Measurements from ENCODE around the gene SPATA3.
A peak's percentile ranks its signal among the peaks of the same experiment; 100 is the strongest.

SPATA3 gene

GRCh38 chr2:230968921-230969658 lies 26.8 kb upstream of the SPATA3 start:
- DNase-seq, result no peak

GRCh38 chr2:230969659-230970015 lies 26.3 kb upstream of the SPATA3 start:
- no peak for DNase-seq

GRCh38 chr2:230972046-230972445 lies 23.9 kb upstream of the SPATA3 start:
- no peak for DNase-seq

- peak; percentile 64 for DNase-seq
Measured at GRCh38 chr2:230974096-230974913, 21.6 kb upstream of the SPATA3 start.

GRCh38 chr2:230975927-230976326 lies 20.0 kb upstream of the SPATA3 start:
- DNase-seq, result no peak

GRCh38 chr2:230976671-230977171 lies 19.2 kb upstream of the SPATA3 start:
- DNase-seq, result no peak

- DNase-seq, result no peak
Measured at GRCh38 chr2:230980468-230980867, 15.5 kb upstream of the SPATA3 start.

GRCh38 chr2:230981704-230982103 lies 14.2 kb upstream of the SPATA3 start:
- DNase-seq, result no peak

GRCh38 chr2:230982126-230982525 lies 13.8 kb upstream of the SPATA3 start:
- no peak for DNase-seq

GRCh38 chr2:230982528-230982927 lies 13.4 kb upstream of the SPATA3 start:
- no peak for DNase-seq

GRCh38 chr2:230983566-230983965 lies 12.4 kb upstream of the SPATA3 start:
- no peak for DNase-seq

GRCh38 chr2:230984393-230985220 lies 11.3 kb upstream of the SPATA3 start:
- no peak for DNase-seq

GRCh38 chr2:230985519-230986231 lies 10.2 kb upstream of the SPATA3 start:
- no peak for DNase-seq

GRCh38 chr2:230986520-230987136 lies 9.3 kb upstream of the SPATA3 start:
- DNase-seq, result no peak

GRCh38 chr2:230987137-230988020 lies 8.5 kb upstream of the SPATA3 start:
- DNase-seq, result peak; percentile 84

- no peak for DNase-seq
Measured at GRCh38 chr2:230989731-230990130, 6.2 kb upstream of the SPATA3 start.

- DNase-seq, result no peak
Measured at GRCh38 chr2:230990131-230990898, 5.6 kb upstream of the SPATA3 start.

- DNase-seq, result no peak
Measured at GRCh38 chr2:230990899-230991150, 5.1 kb upstream of the SPATA3 start.

- DNase-seq, result no peak
Measured at GRCh38 chr2:230991598-230991997, 4.3 kb upstream of the SPATA3 start.

- no peak for DNase-seq
Measured at GRCh38 chr2:230996661-230997060, 740 bp downstream of the SPATA3 start.

GRCh38 chr2:230998882-230999281 lies 3.0 kb downstream of the SPATA3 start:
- no peak for DNase-seq

Data from activated T-cell treated with anti-CD3 and anti-CD28 coated beads, Interleukin-2, amount 50 U/mL, for 1 hour (primary cell).